ENCODE data around the gene TSNAX.

DNA sequence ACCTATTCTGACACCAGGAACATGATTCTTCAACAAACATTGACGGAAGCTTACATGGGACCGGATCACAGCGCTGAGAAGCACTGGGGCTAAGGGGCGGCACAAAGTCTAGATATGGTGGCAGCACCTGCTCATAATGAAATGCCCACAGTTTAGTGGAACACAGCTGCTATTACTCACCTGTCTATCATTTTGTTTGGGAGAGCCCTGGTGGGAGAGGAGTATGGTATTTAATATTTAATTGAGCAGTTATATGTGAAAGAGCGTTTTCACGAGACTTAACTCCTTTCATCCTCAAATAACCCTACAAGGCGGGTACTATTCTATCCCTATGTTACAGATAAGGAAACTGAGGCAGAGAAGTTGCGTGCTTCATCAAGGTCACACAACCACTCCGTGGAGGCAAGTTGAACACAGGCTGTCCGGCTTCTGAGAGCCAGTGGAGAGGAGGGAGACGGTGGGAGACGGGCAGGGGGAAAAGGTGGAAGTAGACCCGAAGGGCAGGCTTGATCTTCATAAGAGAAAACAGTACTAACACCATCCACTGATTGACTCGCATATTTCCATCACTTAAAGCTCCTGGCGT, 790 bp upstream of the TSNAX start:
- TF ChIP-seq, protein P1, sequence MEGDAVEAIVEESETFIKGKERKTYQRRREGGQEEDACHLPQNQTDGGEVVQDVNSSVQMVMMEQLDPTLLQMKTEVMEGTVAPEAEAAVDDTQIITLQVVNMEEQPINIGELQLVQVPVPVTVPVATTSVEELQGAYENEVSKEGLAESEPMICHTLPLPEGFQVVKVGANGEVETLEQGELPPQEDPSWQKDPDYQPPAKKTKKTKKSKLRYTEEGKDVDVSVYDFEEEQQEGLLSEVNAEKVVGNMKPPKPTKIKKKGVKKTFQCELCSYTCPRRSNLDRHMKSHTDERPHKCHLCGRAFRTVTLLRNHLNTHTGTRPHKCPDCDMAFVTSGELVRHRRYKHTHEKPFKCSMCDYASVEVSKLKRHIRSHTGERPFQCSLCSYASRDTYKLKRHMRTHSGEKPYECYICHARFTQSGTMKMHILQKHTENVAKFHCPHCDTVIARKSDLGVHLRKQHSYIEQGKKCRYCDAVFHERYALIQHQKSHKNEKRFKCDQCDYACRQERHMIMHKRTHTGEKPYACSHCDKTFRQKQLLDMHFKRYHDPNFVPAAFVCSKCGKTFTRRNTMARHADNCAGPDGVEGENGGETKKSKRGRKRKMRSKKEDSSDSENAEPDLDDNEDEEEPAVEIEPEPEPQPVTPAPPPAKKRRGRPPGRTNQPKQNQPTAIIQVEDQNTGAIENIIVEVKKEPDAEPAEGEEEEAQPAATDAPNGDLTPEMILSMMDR (conservative IDR thresholded peaks at IDR 0.05; ENCODE audit: low read length), result no peak
- no peak for TF ChIP-seq EZH2phosphoT487 (IDR thresholded peaks at IDR 0.05; ENCODE audit: borderline replicate concordance)
